GM21723 (cell line): ENCODE data around the gene APOD.
"Not testable (repeated sequence)": the region's sequence is repeated elsewhere in the genome, so short reads cannot be mapped to it uniquely, and the experiment has no call there.

Source experiments
- ATAC-seq: cut with Tn5 transposase; IDR thresholded peaks from one replicate; pipeline ENCODE4 v1.9.1; 2021; ENCODE audit warnings: mild to moderate bottlenecking, moderate library complexity; ENCODE audit not compliant: unreplicated experiment

Gene APOD

GRCh38 chr3:195617784-195618659, 34.3 kb upstream of the APOD start:
- ATAC-seq, result not testable (repeated sequence)

- not testable (repeated sequence) for ATAC-seq
These were observed 33.4 kb upstream of the APOD start for GRCh38 chr3:195617134-195617533.

DNA sequence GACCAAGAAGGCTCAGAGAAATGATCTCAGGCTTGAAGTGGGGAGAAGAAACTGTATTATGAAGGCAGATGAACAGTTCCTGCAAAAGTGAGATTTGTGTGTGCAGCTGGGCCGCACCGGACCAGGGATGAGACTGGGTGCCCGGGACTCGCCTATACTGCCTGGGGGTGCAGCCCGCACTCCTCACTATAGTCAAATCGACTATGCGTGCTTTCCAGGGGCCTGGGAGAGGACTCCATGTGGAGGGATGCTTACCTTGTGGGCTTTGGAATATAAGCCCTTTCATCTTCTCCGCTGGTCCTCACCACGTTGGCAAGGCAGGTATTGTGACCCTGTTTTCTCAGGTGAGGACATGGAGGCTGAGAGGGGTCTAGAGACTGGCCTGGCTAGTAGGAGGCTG, 32.9 kb upstream of the APOD start:
- ATAC-seq, result no peak

- ATAC-seq, result not testable (repeated sequence)
These were observed 32.3 kb upstream of the APOD start for GRCh38 chr3:195615952-195616537.

DNA sequence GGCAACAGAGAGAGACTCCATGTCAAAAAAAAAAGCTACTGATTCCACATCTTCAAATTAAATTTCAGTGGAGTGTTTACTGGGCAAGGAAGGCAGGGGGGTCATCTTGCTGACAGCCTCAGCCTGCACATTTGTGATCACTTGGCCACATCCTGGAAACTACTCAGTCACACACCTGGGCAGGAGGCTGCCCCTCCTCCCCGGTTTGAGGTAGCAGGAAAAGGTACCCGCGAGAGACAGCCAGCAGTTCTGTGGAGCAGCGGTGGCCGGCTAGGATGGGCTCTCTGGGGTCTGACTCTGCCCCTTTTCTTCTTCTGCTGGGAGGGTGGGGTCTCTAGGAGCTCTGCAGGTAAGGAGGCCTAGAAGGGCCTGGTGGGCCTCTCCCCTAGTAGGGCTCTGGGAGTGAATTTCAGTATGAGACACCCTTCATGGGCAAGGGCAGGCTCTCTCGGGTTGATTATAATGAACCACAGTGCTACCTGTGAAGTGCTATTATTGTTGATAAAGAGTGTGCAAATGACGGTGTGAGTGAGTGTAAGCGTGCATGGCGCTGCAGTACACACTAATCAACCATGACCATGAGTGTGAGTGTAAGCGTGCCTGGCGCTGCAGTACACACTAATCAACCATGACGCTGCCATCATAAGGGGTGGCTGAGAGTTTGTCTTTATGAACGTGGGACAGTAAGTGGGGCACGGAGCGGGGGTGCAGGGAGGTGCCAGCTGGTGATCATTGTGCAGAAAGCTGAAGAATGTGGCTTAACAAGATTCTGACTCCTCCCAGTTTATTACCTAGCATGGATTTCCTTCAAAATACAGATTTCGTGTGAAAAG, 31.1 kb upstream of the APOD start:
- not testable (repeated sequence) for ATAC-seq

GRCh38 chr3:195613468-195614069, 29.8 kb upstream of the APOD start:
- ATAC-seq, result no peak

GRCh38 chr3:195612075-195612800, 28.5 kb upstream of the APOD start:
- ATAC-seq, result no peak

- ATAC-seq, result no peak
These were observed 25.5 kb upstream of the APOD start for GRCh38 chr3:195609229-195609628.

DNA sequence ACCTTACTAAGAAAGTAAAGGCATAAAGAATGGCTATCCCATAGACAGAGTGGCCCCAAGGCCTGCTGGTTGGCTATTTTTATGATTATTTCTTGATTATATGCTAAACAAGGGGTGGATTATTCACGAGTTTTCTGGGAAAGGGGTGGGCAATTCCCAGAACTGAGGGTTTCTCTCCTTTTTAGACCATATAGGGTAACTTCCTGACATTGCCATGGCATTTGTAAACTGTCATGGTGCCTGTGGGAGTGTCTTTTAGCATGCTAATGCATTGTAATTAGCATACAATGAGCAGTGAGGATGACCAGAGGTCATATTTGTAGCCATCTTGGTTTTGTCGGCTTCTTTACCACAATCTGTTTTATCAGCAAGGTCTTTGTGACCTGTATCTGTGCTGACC, 18.0 kb upstream of the APOD start:
- ATAC-seq, result not testable (repeated sequence)

DNA sequence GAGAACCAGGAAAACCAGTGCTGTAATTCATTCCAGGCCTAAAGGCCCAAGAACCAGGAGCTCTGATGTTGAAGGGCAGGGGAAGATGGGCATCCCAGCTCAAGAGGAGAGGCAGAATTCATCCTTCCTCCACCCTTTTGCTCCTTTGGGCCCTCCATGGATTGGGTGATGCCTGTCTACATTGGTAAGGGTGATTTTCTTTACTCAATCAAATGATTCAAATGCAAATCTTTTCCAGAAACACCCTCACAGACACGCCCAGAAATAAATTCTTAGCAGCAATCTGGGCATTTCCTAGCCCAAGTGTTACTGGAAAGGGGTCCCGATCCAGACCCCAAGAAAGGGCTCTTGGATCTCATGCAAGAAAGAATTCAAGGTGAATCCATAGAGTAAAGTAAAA, 17.6 kb upstream of the APOD start:
- no peak for ATAC-seq

GRCh38 chr3:195599926-195600325, 16.2 kb upstream of the APOD start:
- ATAC-seq, result not testable (repeated sequence)

GRCh38 chr3:195599516-195599915, 15.8 kb upstream of the APOD start:
- not testable (repeated sequence) for ATAC-seq

DNA sequence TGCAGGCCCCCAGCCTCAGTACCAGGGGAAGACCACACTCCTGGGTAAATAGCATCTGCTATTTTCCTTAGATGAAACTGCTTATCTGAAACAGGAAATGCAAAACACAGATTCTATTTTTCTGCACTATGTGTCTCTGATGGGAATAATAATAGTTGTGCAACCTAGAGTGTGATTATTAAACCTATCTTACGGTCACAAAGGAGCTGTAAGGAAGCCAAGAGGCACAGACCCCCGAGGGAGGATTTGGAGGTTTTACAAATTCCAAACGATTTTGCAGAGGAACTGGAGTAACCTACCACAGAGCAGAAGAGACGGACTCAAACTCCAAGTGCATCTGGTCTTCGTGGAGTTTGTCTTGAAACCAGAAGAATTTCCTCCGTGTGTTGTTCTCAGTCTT, 14.1 kb upstream of the APOD start:
- no peak for ATAC-seq

- ATAC-seq, result no peak
These were observed 13.5 kb upstream of the APOD start for GRCh38 chr3:195597229-195597628.

DNA sequence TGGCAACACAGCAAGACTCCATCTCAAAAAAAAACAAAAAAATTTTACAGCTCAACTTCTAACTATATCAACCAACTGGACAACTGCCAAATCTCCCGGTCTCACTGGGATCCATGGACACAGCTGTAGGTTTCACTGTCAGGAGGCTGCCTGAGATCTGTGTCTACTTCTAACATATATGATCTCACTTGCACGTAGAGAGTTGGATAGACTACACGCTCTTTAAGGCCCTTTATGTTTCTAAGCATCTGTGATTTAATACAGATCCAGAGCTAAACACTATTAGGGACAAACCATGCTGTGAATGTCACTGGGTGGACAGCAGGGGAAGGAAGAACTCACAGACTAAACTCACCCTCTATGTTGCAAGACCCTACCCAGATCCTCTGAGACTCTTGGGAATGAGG, 13.0 kb upstream of the APOD start:
- no peak for ATAC-seq

- ATAC-seq, result no peak
These were observed 12.2 kb upstream of the APOD start for GRCh38 chr3:195595785-195596531.

- no peak for ATAC-seq
These were observed 8.1 kb upstream of the APOD start for GRCh38 chr3:195591852-195592251.

DNA sequence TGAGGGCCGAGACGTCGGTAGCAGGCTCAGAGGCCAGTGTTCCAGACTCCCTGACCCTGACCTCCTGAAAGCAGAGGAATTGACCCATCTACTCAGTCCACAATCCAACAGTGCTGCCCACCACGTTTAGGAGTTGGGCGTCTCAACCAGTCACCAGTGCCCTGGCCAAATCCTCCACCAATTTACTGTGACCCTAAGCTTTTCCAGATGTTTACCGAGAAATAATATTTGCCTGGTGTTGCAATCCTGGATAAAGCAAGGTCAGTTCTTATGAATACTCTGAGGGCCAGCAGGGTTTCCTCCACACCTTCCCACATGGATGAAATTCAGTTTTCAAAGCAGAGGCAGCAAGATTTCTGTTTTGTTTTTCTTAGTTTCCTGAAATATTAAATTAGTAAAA, 7.5 kb upstream of the APOD start:
- no peak for ATAC-seq

GRCh38 chr3:195590381-195590780, 6.6 kb upstream of the APOD start:
- ATAC-seq, result not testable (repeated sequence)

DNA sequence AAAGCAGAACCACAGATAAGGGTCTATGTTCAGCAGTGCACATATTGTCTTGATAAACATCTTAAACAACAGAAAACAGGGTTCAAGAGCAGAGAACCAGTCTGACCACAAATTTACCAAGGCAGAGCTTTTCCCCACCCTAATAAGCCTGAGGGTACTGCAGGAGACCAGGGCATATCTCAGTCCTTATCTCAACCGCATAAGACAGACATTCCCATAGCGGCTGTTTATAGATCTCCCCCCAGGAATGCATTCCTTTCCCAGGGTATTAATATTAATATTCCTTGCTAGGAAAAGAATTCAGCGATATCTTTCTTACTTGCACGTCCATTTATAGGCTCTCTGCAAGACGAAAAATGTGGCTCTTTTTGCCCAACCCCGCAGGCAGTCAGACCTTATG, 6.1 kb upstream of the APOD start:
- not testable (repeated sequence) for ATAC-seq
